Suprapubic skin (tissue), 4 donors: ENCODE data around the gene SLC35D1. TPM values are rescaled to one million over a fixed set of nuclear protein-coding genes. Genes with fewer than 3 reads are reported as not detected.

Experiments used
- DNase-seq, 2 donors: peaks; one replicate each; pipeline ENCODE4 v3.0.0-alpha.2; 2019; ENCODE audit warnings: low spot score in 2 of 2
- H3K27ac ChIP-seq: fragments of 200-600 bp; sonication (generic); one replicate; pipeline ENCODE4 v1.5.1; 2019
- H3K27me3 ChIP-seq: fragments of 200-600 bp; sonication (generic); one replicate; pipeline ENCODE4 v1.5.1; 2019
- H3K36me3 ChIP-seq: fragments of 200-600 bp; sonication (generic); one replicate; pipeline ENCODE4 v1.5.1; 2019
- H3K4me1 ChIP-seq: fragments of 200-600 bp; sonication (generic); one replicate; pipeline ENCODE4 v1.5.1; 2019
- H3K4me3 ChIP-seq: fragments of 200-600 bp; sonication (generic); one replicate; pipeline ENCODE4 v1.5.1; 2019; ENCODE audit warnings: mild to moderate bottlenecking
- H3K9me3 ChIP-seq: fragments of 200-600 bp; sonication (generic); one replicate; pipeline ENCODE4 v1.5.1; 2019
- EP300 ChIP-seq: sonication (generic); formaldehyde crosslinking; IDR thresholded peaks from one replicate; pipeline ENCODE4 v1.6.1; 2017; ENCODE audit warnings: antibody characterized with exemption
- POLR2A ChIP-seq, 2 donors: fragments of 450-650 bp; IDR thresholded peaks; one replicate each; pipeline ENCODE4 v1.6.1; 2017; ENCODE audit warnings: antibody characterized with exemption in 2 of 2, mild to moderate bottlenecking in 2 of 2, moderate library complexity in 2 of 2
- POLR2AphosphoS5 ChIP-seq, 3 donors: sonication (generic); formaldehyde crosslinking; IDR thresholded peaks; one replicate each; pipeline ENCODE4 v1.6.1; 2017; ENCODE audit warnings: antibody characterized with exemption in 3 of 3
- WGBS: methylation state at CpG from one replicate; pipeline ENCODE4 v1.1.5; 2018; 5-methylcytosine and 5-hydroxymethylcytosine counted together
- total RNA-seq, 4 donors: library from RNA; depleted of rRNA; stranded (reverse); fragments of >200 nt; gene quantifications; one replicate each; pipeline ENCODE4 v1.1.0, GENCODE V29; 2016
- TF ChIP-seq, protein P1 (sequence below), 2 donors: fragments of 200-600 bp in 1 of 2; fragments of 450-650 bp in 1 of 2; sonication (generic) in 1 of 2; IDR thresholded peaks; one replicate each; pipeline ENCODE4 v1.5.1; 2016 to 2019; ENCODE audit warnings: antibody characterized with exemption in 2 of 2, mild to moderate bottlenecking in 1 of 2, moderate library complexity in 1 of 2

The SLC35D1 gene
- total RNA-seq, 4 donors from 2014 or later = 11.3 to 20.3 (median 17.4) TPM

DNA sequence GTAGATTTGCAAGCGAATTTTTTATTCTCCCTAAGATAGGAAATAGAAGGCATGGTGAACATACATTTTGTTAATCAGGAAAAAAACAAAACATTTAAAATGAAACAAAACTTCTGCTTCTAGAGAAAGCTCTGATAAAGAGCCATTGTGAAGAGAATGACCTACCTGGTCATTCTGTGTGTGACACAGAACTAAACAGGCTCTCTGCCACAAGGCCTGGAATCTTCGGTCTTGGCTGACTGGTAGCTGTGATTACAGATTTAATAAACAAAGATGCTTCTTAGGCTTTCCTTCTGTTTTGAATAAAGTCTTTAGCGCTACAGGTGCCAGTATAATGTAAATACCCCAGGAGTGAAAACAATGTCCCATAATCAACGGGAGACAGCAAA is 22.1 kb downstream of the SLC35D1 start:
- Histone ChIP-seq H3K36me3 (peaks cover 8% of the 10 kb centered on the region), H3K27ac (no peak overlapping the region), H3K9me3 (no peaks in the 10 kb centered on the region), H3K4me1 (peaks cover 11% of the 10 kb centered on the region), H3K27me3 (no peaks in the 10 kb centered on the region), H3K4me3 (no peak overlapping the region)
- WGBS = 91% methylated on average over 4 of the region's 4 CpGs
- TF ChIP-seq POLR2AphosphoS5 (IDR thresholded peaks at IDR 0.05) (no peak), POLR2A (IDR thresholded peaks at IDR 0.05) (no peak)
- DNase-seq = no peak

DNA sequence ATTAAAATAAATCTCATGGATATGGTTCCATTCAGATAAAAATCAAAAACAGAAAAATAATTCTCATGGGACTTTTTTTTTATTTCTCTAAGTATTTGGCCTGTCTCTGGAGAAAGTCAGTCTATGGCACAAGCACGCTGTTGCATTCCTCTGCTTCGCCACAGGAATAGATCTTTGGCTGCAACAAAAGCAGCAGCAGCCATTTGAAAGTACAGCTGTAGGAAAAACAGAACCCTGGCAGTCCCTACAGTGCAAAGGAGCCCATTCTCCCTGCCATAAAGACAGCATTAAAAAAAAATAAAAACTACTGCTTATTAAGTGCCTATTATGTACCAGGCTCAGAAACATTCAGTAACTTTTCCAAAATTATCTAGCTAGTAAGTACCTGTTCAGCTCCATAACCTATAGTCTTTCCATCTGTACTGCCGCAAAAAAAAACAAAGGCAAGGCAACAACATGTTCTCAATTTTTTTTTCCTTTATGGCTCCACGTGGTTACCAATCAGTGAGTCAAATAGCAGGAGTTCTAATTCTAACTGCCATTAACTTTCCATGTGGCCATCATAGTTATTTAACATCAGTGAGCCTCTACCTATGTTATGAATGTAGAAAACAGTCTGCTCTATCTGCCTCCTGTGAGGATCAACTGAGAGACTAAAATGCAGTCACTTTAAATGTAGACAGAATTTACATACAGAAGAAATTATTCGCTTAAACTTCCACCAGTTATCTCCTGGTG is 22.7 kb downstream of the SLC35D1 start:
- 73% methylated on average over 5 of the region's 5 CpGs for WGBS
- Histone ChIP-seq H3K36me3 (peaks cover 8% of the 10 kb centered on the region), H3K27ac (no peak overlapping the region), H3K9me3 (no peaks in the 10 kb centered on the region), H3K4me1 (peaks cover 11% of the 10 kb centered on the region), H3K4me3 (no peak overlapping the region), H3K27me3 (no peaks in the 10 kb centered on the region)
- no peak for DNase-seq
- TF ChIP-seq POLR2A (IDR thresholded peaks at IDR 0.05) = no peak
- no peak for TF ChIP-seq POLR2AphosphoS5 (IDR thresholded peaks at IDR 0.05)
- no peak for TF ChIP-seq EP300
- TF ChIP-seq, protein P1, sequence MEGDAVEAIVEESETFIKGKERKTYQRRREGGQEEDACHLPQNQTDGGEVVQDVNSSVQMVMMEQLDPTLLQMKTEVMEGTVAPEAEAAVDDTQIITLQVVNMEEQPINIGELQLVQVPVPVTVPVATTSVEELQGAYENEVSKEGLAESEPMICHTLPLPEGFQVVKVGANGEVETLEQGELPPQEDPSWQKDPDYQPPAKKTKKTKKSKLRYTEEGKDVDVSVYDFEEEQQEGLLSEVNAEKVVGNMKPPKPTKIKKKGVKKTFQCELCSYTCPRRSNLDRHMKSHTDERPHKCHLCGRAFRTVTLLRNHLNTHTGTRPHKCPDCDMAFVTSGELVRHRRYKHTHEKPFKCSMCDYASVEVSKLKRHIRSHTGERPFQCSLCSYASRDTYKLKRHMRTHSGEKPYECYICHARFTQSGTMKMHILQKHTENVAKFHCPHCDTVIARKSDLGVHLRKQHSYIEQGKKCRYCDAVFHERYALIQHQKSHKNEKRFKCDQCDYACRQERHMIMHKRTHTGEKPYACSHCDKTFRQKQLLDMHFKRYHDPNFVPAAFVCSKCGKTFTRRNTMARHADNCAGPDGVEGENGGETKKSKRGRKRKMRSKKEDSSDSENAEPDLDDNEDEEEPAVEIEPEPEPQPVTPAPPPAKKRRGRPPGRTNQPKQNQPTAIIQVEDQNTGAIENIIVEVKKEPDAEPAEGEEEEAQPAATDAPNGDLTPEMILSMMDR (IDR thresholded peaks at IDR 0.05) = no peak

DNA sequence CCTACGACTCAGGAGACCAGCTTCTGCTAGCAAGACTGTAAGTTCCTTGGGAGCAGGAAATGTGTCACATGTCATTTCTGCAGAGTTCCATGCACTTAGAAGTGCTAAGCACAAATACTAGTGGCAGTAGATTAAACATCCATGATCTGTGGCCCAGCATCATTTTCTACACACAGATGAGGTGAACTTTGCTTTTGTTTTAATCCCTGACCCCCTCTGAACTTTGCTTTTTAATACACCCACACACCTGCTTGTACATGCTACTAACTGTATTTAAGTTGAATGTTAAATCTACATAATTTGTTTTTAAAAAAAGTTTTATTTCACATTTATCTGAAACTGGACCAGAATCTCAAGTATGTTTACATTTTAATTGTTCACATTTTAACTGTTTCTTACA is 24.5 kb downstream of the SLC35D1 start:
- no peak for DNase-seq
- WGBS = 96% methylated on average over 1 of the region's 1 CpG
- H3K36me3 ChIP-seq = peaks cover 12% of the 10 kb centered on the region

DNA sequence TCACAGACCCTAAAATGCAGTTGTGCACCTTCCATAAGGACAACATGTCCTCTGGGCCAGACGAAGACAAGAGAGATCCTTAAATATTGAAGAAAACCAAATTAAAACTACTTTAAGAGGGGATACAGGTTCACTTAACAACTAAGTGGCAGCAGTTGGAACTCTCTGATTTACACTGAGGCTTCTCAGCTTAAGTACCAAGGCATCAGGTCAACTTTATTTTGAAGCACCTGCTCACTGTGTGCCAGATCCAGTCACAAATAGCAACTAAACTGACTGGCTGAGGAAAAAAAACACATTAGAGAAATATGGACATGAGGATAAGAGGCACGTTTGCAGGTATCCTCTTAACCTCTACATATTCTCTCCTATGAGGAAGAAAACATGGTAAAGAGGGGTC is 33.2 kb downstream of the SLC35D1 start:
- TF ChIP-seq EP300 (no peak), POLR2AphosphoS5 (IDR thresholded peaks at IDR 0.05) (no peak), POLR2A (IDR thresholded peaks at IDR 0.05) (no peak)
- TF ChIP-seq, protein P1 (IDR thresholded peaks at IDR 0.05) = no peak
- Histone ChIP-seq H3K27ac (no peak overlapping the region), H3K4me1 (peaks cover 5% of the 10 kb centered on the region), H3K36me3 (peaks cover 46% of the 10 kb centered on the region), H3K9me3 (no peaks in the 10 kb centered on the region), H3K4me3 (no peak overlapping the region), H3K27me3 (no peaks in the 10 kb centered on the region)
- 57% methylated on average over 2 of the region's 2 CpGs for WGBS
- no peak for DNase-seq

More for the DNA sequence above, 24.5 kb downstream of the SLC35D1 start:
- H3K27me3 ChIP-seq = no peaks in the 10 kb centered on the region
- H3K9me3 ChIP-seq = no peaks in the 10 kb centered on the region
- H3K27ac ChIP-seq = no peak overlapping the region
- TF ChIP-seq POLR2AphosphoS5 (IDR thresholded peaks at IDR 0.05) (no peak), POLR2A (IDR thresholded peaks at IDR 0.05) (no peak), EP300 (no peak)
- TF ChIP-seq, protein P1 (IDR thresholded peaks at IDR 0.05) = no peak
- H3K4me3 ChIP-seq = no peak overlapping the region
- H3K4me1 ChIP-seq = peaks cover 11% of the 10 kb centered on the region

DNA sequence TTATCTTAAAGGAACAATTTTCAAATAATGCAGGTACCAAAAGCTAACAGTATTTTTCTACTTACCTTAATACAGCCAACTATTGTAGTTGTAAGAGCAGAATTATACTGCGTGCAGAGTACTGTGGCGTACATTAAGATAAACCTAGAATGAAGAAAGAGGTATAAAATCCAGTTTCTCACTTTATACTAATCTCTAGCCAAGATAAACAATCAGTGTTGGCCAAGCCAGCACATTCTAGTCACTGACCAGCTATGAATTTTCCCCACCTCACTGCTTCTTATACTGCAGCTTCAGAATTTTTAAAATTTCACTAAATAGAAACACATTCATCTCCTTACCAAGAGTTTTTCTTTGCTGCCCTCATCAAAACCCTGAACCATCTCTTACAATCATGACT is 33.6 kb downstream of the SLC35D1 start:
- Histone ChIP-seq H3K27ac (no peak overlapping the region), H3K27me3 (no peaks in the 10 kb centered on the region), H3K9me3 (no peaks in the 10 kb centered on the region), H3K36me3 (peaks cover 46% of the 10 kb centered on the region), H3K4me3 (no peak overlapping the region), H3K4me1 (peaks cover 5% of the 10 kb centered on the region)
- no peak for DNase-seq
- WGBS = 95% methylated on average over 2 of the region's 2 CpGs
- no peak for TF ChIP-seq POLR2AphosphoS5 (IDR thresholded peaks at IDR 0.05)
- TF ChIP-seq EP300 = no peak
- no peak for TF ChIP-seq POLR2A (IDR thresholded peaks at IDR 0.05)

DNA sequence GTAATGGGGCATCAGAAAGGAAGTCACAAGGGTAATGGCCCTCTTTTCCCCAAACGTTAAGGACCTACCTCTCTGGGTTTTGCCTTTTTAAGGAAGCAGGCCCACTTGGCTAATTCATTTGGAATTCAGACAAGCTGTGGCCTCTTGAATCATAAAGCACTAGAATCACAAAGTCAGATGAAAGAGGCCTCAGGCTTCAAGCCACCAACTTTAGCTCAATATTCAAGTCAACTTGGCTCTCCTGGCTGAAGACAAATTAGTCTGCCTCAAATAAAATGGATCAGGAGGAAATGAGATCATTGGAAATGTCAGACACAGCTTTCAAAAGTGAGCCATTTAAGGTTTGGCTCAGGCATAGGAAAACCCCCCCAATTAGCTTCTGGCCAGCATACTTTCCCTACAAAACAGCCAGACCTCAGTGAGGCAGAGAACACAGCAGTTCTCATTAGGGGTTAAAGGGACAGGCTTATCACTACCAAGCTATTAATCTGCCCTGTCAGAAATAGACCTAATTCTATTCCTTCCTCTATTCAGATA is 34.3 kb downstream of the SLC35D1 start:
- Histone ChIP-seq H3K9me3 (no peaks in the 10 kb centered on the region), H3K36me3 (peaks cover 43% of the 10 kb centered on the region), H3K4me3 (no peak overlapping the region), H3K4me1 (peaks cover 5% of the 10 kb centered on the region), H3K27ac (no peak overlapping the region), H3K27me3 (no peaks in the 10 kb centered on the region)
- no peak for DNase-seq
- 0% methylated on average over 1 of the region's 1 CpG for WGBS
- TF ChIP-seq, protein P1 (IDR thresholded peaks at IDR 0.05) = no peak
- TF ChIP-seq EP300 (no peak), POLR2AphosphoS5 (IDR thresholded peaks at IDR 0.05) (no peak), POLR2A (IDR thresholded peaks at IDR 0.05) (no peak)
